Measurements from ENCODE around the gene SLC2A11. TPM values are rescaled to one million over a fixed set of nuclear protein-coding genes. Genes with fewer than 3 reads are reported as not detected.

The SLC2A11 gene
- total and polyA plus RNA-seq, 10 of the 15 experiments (the other 5 are each of a cell fraction or from before 2014, with no cell fraction given): 0.98 to 18.3 (median 8.6) TPM

GRCh38 chr22:23875801-23876200 lies 18.1 kb downstream of the SLC2A11 start (continued):
- TF ChIP-seq ZNF384 (IDR thresholded peaks at IDR 0.05; ENCODE audit: borderline replicate concordance, low read depth, low read length): no peak

- in situ Hi-C loops (cut with MboI): no loop called here
- H3K9me3 ChIP-seq (replicated peaks; ENCODE audit: control insufficient read depth, insufficient read depth, low read length): no peaks in the 10 kb centered on the region
Observed at GRCh38 chr22:23877566-23877965, 19.9 kb downstream of the SLC2A11 start.

More at GRCh38 chr22:23877566-23877965, 19.9 kb downstream of the SLC2A11 start:
- no peak for TF ChIP-seq SMAD5 (IDR thresholded peaks at IDR 0.05; ENCODE audit: low read depth)
- no peak for TF ChIP-seq GATAD2B (conservative IDR thresholded peaks at IDR 0.05; ENCODE audit: low read depth)
- no peak for TF ChIP-seq KLF5 (IDR thresholded peaks at IDR 0.05; ENCODE audit: partially characterized antibody)
- TF ChIP-seq HCFC1 (IDR thresholded peaks at IDR 0.05; ENCODE audit: low read length): no peak
- TF ChIP-seq RFX5 (IDR thresholded peaks at IDR 0.05; ENCODE audit: low read depth, low read length): no peak
- TF ChIP-seq ZNF207 (IDR thresholded peaks at IDR 0.05; ENCODE audit: borderline replicate concordance): no peak
- no peak for TF ChIP-seq YBX1 (IDR thresholded peaks at IDR 0.05)
- TF ChIP-seq CEBPZ (IDR thresholded peaks at IDR 0.05; ENCODE audit: low read depth, low read length): no peak
- TF ChIP-seq EED (IDR thresholded peaks at IDR 0.05; ENCODE audit: low read depth): no peak
- no peak for TF ChIP-seq CBFB (IDR thresholded peaks at IDR 0.05; ENCODE audit: low read depth)
- Histone ChIP-seq H2AFZ (ENCODE audit: control insufficient read depth, low read depth, low read length) (no peak overlapping the region), H3K9ac (ENCODE audit: control insufficient read depth, insufficient read depth, low read length) (no peak overlapping the region), H3K27ac (ENCODE audit: control insufficient read depth, insufficient read depth) (no peak overlapping the region), H3K36me3 (ENCODE audit: control insufficient read depth in 2 of 2, insufficient read depth in 2 of 2, low read length in 1 of 2) (peaks cover 0 to 3% of the 10 kb centered on the region in 2 experiments; a peak in 2 of 4 replicates), H3K27me3 (replicated peaks in 1 of 2; ENCODE audit: control insufficient read depth in 2 of 2, insufficient read depth in 2 of 2, low read length in 1 of 2) (no peaks in the 10 kb centered on the region), H3K4me3 (no peak overlapping the region), H3K4me1 (ENCODE audit: control insufficient read depth, insufficient read depth, low read length) (no peaks in the 10 kb centered on the region), H3K4me2 (ENCODE audit: control insufficient read depth, insufficient read depth) (no peak overlapping the region), H3K79me2 (ENCODE audit: control insufficient read depth, insufficient read depth, low read length) (no peaks in the 10 kb centered on the region), H4K20me1 (ENCODE audit: control insufficient read depth, insufficient read depth) (no peaks in the 10 kb centered on the region)
- POLR2A ChIA-PET: no interaction called here
- intact Hi-C loops (cut with micrococcal nuclease; ENCODE audit: unreplicated experiment): no loop called here
- no TSS peak for BruUV-seq (replicated peaks)
- DNase-seq (ENCODE audit: low read depth, low spot score) (no peak), ATAC-seq (no peak), FAIRE-seq (no peak)
- SMC1A ChIA-PET (ENCODE audit: uncharacterized antibody, unreplicated experiment): no interaction called here
- RAD21 ChIA-PET (ENCODE audit: unreplicated experiment): interaction anchor here (1.7 kb wide), 1 partner anchor 17 kb away, joined by 4 read pairs; the partner anchor contains the start of gene MIF
- 88% methylated on average over 8 of the region's 8 CpGs for WGBS (ENCODE audit: insufficient coverage, insufficient replicate concordance, low lambda C conversion rate, missing lambda C conversion rate)
- CTCF ChIA-PET: no interaction called here

All from GM12878 (cell line).